GM12878 (cell line): ENCODE results near the gene SLC4A2.

Experiments used
- CREM ChIP-seq: IDR thresholded peaks from 2 replicates; pipeline ENCODE4 v1.6.1; 2014; ENCODE audit warnings: antibody characterized with exemption, low read depth
- ETV6 ChIP-seq, 2 experiments: fragments of 450-650 bp in 1 of 2; IDR thresholded peaks in 1 of 2; conservative IDR thresholded peaks in 1 of 2; 2 replicates each; pipeline ENCODE4 v1.6.1; 2014; ENCODE audit warnings: antibody characterized with exemption in 1 of 2, borderline replicate concordance in 1 of 2, low read depth in 1 of 2, mild to moderate bottlenecking in 1 of 2, moderate library complexity in 1 of 2
- FOXK2 ChIP-seq: fragments of 450-650 bp; IDR thresholded peaks from 2 replicates; pipeline ENCODE4 v1.6.1; 2017; ENCODE audit warnings: mild to moderate bottlenecking, moderate library complexity
- HDGF ChIP-seq: fragments of 450-650 bp; IDR thresholded peaks from 2 replicates; pipeline ENCODE4 v1.6.1; 2016; ENCODE audit warnings: antibody characterized with exemption
- MYC ChIP-seq: IDR thresholded peaks from 2 replicates; pipeline ENCODE4 v1.6.1; 2011; ENCODE audit warnings: mild to moderate bottlenecking, low read length, moderate library complexity, inconsistent platforms; ENCODE audit not compliant: insufficient read depth, insufficient replicate concordance, insufficient read length, severe bottlenecking
- NR2C2 ChIP-seq: IDR thresholded peaks from 2 replicates; pipeline ENCODE4 v1.6.1; 2011; ENCODE audit warnings: borderline replicate concordance, low read depth; ENCODE audit not compliant: control insufficient read depth, insufficient read length
- POLR2A ChIP-seq: IDR thresholded peaks from 2 replicates; pipeline ENCODE4 v1.6.1; 2011; ENCODE audit warnings: low read depth, mild to moderate bottlenecking, low read length
- RAD21 ChIP-seq: IDR thresholded peaks from 2 replicates; pipeline ENCODE4 v1.6.1; 2011; ENCODE audit warnings: mild to moderate bottlenecking, low read depth, low read length, moderate library complexity; ENCODE audit not compliant: insufficient read depth
- TF ChIP-seq, protein P1 (sequence below): IDR thresholded peaks from 2 replicates; pipeline ENCODE4 v1.6.1; 2012; ENCODE audit warnings: low read depth, low read length, improper control_type of control experiment
- TF ChIP-seq, protein P2 (sequence below): IDR thresholded peaks from 2 replicates; pipeline ENCODE4 v1.6.1; 2011; ENCODE audit warnings: low read depth, low read length, improper control_type of control experiment, borderline replicate concordance
- TF ChIP-seq, protein P3 (sequence below): fragments of 450-650 bp; IDR thresholded peaks from 2 replicates; pipeline ENCODE4 v1.6.1; 2017; ENCODE audit warnings: antibody characterized with exemption, mild to moderate bottlenecking, moderate library complexity

DNA sequence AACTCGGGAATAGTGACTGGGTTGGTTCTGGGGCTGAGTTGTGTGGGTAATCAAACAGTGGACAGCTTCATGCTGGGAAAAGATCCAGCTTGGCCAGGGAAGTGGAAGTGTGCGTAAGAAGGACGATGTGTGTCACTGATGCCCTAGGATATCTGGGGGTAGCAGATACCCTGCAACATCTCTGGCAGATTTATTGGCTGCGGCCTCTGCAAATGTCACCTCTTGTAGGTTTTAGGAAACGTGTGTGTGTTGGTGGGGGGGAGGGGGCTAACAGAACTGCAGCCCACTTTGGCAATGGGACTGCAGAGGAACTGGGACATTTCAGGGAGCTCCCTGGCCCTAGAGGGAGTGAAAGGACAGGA lies 25.9 kb downstream of the SLC4A2 start:
- TF ChIP-seq RAD21 (no peak), FOXK2 (no peak), HDGF (no peak), POLR2A (no peak), MYC (no peak), CREM (no peak), ETV6 (conservative IDR thresholded peaks at IDR 0.05 in 1 of 2, IDR thresholded peaks at IDR 0.05 in 1 of 2; ENCODE audit: borderline replicate concordance in 1 of 2, low read depth in 1 of 2) (no peak), NR2C2 (no peak)
- TF ChIP-seq, protein P1, sequence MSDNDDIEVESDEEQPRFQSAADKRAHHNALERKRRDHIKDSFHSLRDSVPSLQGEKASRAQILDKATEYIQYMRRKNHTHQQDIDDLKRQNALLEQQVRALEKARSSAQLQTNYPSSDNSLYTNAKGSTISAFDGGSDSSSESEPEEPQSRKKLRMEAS = no peak
- TF ChIP-seq, protein P2, sequence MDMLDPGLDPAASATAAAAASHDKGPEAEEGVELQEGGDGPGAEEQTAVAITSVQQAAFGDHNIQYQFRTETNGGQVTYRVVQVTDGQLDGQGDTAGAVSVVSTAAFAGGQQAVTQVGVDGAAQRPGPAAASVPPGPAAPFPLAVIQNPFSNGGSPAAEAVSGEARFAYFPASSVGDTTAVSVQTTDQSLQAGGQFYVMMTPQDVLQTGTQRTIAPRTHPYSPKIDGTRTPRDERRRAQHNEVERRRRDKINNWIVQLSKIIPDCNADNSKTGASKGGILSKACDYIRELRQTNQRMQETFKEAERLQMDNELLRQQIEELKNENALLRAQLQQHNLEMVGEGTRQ = no peak
- TF ChIP-seq, protein P3, sequence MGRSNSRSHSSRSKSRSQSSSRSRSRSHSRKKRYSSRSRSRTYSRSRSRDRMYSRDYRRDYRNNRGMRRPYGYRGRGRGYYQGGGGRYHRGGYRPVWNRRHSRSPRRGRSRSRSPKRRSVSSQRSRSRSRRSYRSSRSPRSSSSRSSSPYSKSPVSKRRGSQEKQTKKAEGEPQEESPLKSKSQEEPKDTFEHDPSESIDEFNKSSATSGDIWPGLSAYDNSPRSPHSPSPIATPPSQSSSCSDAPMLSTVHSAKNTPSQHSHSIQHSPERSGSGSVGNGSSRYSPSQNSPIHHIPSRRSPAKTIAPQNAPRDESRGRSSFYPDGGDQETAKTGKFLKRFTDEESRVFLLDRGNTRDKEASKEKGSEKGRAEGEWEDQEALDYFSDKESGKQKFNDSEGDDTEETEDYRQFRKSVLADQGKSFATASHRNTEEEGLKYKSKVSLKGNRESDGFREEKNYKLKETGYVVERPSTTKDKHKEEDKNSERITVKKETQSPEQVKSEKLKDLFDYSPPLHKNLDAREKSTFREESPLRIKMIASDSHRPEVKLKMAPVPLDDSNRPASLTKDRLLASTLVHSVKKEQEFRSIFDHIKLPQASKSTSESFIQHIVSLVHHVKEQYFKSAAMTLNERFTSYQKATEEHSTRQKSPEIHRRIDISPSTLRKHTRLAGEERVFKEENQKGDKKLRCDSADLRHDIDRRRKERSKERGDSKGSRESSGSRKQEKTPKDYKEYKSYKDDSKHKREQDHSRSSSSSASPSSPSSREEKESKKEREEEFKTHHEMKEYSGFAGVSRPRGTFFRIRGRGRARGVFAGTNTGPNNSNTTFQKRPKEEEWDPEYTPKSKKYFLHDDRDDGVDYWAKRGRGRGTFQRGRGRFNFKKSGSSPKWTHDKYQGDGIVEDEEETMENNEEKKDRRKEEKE = no peak
